Omental fat pad (tissue), 4 donors: ENCODE measurements around the gene PIK3C2G. TPM values are rescaled to one million over a fixed set of nuclear protein-coding genes. Genes with fewer than 3 reads are reported as not detected.

Experiments used
- ATAC-seq: fragments of 150-250 bp; one replicate; pipeline ENCODE4 v1.9.1; 2016; ENCODE audit warnings: mild to moderate bottlenecking, moderate library complexity; ENCODE audit not compliant: low FRiP score
- DNase-seq: peaks from one replicate; pipeline ENCODE4 v3.0.0-alpha.2; 2019; ENCODE audit warnings: low spot score
- total RNA-seq, 4 donors: library from RNA; depleted of rRNA; stranded (reverse); fragments of >200 nt; gene quantifications; one replicate each; pipeline ENCODE4 v1.1.0, GENCODE V29; 2016
- TF ChIP-seq, protein P1 (sequence below), 3 donors: fragments of 450-650 bp; IDR thresholded peaks; one replicate each; pipeline ENCODE4 v1.5.1; 2016 to 2017; ENCODE audit warnings: antibody characterized with exemption in 3 of 3, mild to moderate bottlenecking in 3 of 3, moderate library complexity in 2 of 3

PIK3C2G gene
- total RNA-seq, 4 donors from 2014 or later: 0.12 to 0.47 (median 0.19) TPM

DNA sequence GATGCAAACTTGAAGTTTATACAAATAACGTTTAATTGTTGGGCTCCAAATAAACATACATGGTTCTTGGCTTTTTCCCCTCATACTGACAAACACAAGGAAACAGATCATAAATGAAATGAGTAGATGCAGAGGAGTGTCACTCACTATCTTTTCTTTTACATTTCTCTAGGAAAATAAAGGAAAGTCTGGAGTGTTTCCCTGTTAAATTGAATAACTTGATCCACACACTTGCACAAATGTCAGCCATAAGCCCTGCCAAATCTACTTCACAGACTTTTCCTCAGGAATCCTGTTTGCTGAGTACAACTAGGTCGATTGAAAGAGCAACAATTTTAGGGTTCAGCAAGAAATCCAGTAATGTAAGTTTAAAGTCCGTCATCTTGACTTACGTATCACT is 301.2 kb downstream of the PIK3C2G start:
- TF ChIP-seq, protein P1, sequence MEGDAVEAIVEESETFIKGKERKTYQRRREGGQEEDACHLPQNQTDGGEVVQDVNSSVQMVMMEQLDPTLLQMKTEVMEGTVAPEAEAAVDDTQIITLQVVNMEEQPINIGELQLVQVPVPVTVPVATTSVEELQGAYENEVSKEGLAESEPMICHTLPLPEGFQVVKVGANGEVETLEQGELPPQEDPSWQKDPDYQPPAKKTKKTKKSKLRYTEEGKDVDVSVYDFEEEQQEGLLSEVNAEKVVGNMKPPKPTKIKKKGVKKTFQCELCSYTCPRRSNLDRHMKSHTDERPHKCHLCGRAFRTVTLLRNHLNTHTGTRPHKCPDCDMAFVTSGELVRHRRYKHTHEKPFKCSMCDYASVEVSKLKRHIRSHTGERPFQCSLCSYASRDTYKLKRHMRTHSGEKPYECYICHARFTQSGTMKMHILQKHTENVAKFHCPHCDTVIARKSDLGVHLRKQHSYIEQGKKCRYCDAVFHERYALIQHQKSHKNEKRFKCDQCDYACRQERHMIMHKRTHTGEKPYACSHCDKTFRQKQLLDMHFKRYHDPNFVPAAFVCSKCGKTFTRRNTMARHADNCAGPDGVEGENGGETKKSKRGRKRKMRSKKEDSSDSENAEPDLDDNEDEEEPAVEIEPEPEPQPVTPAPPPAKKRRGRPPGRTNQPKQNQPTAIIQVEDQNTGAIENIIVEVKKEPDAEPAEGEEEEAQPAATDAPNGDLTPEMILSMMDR (IDR thresholded peaks at IDR 0.05): no peak
- DNase-seq (no peak), ATAC-seq (no peak)

DNA sequence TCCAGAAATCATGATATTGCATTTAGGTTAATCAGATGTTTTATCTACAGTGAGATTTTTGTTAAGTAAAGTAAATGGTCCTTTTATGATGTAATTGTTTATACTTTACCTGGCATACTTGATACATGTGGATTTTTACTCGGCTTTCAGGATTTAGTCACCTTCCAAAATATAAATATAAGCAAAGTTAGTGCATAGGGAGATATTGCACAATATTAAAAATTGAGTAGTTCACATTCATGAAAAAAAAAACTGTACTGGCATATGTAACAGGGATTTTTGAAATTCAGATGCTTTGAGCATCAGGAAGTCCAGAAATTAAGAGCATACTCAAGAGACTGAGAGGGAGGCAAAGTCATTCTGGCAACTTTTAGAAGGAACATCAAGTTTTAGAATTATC is 303.0 kb downstream of the PIK3C2G start:
- TF ChIP-seq, protein P1 (IDR thresholded peaks at IDR 0.05): no peak
- ATAC-seq: no peak

DNA sequence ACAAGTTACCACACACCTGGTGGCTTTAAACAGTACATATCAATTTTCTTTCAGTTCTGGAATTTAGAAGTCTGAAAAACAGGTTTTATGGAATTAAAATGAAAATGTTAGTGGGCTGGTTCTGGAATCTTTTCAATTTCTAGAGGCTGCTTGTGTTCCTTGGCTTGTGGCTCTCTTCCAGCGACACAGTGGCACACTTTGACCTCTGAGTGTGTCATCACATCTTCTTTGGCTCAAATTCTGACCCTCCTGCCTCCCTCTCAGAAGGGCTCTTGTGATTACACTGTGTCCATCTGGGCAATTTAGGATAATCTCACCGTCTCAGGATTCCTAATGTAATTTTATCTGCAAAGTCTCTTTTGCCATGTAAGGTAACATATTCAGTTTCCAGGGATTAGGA is 306.5 kb downstream of the PIK3C2G start:
- TF ChIP-seq, protein P1 (IDR thresholded peaks at IDR 0.05): no peak
- no peak for ATAC-seq
- DNase-seq: no peak

More for the DNA sequence above, 303.0 kb downstream of the PIK3C2G start:
- no peak for DNase-seq

DNA sequence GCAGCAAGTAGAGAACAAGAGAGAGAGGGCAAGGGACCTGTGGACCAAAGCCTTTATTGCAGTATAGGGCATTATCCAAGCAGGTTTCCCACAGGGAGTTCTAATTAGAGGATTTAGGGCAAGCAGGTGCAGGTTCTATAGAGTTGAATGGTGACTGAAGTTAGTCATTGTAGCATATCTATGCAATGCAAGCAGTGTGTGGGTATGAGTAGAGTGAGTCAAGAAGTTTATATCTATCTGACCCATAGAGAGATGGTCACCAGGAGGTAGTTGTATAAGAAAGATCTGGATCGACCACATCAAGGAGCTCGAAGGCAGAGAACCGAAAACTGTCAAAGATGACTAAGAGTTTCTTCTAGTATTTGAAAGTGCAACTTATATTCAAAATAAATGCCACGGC is 309.2 kb downstream of the PIK3C2G start:
- no peak for ATAC-seq
- TF ChIP-seq, protein P1 (IDR thresholded peaks at IDR 0.05): no peak
- no peak for DNase-seq

DNA sequence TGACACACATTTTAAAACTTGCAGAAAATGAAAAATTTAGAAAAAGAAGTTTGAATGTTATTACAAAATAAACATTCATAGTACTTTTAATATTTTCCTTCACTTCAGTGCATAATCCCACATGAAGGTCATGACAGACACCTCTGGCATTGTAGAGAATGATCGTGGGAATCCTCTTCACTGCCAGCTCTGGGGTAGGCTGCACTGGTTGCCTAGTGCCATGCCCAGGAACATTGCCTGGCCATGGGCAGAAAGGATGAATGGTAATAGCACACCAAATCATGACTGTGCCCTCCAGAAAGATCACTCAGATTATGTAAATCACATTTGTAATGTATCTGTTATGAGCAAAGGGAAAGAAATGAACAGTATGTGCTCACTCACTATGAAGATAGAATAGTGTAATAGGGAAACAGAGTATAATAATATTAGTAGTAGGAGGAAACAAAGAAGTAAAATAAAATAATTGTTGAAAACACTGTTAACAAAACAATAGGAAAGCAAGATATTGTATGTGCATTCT is 314.8 kb downstream of the PIK3C2G start:
- ATAC-seq (no peak), DNase-seq (no peak)
- TF ChIP-seq, protein P1 (IDR thresholded peaks at IDR 0.05): no peak

DNA sequence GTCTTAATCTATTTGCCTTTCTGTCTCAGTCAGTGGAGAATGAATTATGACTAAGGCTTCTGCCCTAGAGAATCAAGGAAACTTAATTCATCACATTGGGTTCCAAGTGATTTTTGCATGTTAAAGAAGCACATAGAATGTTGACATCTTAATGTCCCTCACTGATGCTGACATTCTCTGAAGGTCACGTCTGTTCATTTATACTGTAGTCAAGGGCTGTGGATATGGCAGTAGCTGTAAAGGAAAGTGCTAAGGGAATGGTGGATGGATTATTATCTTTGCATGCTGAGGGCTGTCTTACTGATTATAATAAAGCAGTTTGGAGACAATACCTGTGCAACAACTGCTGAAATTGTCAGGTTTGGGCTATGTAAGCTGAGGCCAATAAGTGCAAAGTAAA is 315.3 kb downstream of the PIK3C2G start:
- ATAC-seq: no peak
- no peak for DNase-seq
- TF ChIP-seq, protein P1 (IDR thresholded peaks at IDR 0.05): no peak

DNA sequence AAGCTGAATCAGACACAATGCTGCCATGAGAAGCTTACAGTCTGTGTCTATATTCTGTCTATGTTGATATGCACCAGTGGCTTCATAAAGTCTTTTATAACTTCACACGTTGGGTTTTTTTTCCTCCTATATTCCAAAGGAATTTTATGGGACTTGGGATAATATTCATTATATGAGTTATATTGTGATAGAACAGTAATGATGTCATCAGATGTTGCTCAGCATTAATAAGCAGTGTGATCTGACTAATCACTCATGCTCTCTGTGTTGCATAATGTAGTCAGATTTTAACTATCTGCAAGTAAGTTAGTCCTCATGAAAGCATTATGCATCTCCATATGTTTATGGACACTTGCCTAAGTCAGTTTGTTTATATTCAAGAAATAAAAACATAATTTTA is 316.9 kb downstream of the PIK3C2G start:
- DNase-seq (no peak), ATAC-seq (no peak)
- TF ChIP-seq, protein P1 (IDR thresholded peaks at IDR 0.05): no peak
